ENCODE measurements around the gene TBL1XR1.
"Not testable (repeated sequence)": the region's sequence is repeated elsewhere in the genome, so short reads cannot be mapped to it uniquely, and the experiment has no call there.

TBL1XR1 gene

GRCh38 chr3:177139220-177139619, 58.1 kb downstream of the TBL1XR1 start:
- not testable (repeated sequence) for DNase-seq

GRCh38 chr3:177137774-177138705, 59.2 kb downstream of the TBL1XR1 start:
- DNase-seq, result no peak

GRCh38 chr3:177136741-177137140, 60.5 kb downstream of the TBL1XR1 start:
- DNase-seq, result no peak

GRCh38 chr3:177135841-177136492, 61.3 kb downstream of the TBL1XR1 start:
- no peak for DNase-seq

GRCh38 chr3:177134816-177135210, 62.5 kb downstream of the TBL1XR1 start:
- DNase-seq, result no peak

- peak in 1 of 3 experiments; percentile 9 for DNase-seq
These were observed 63.1 kb downstream of the TBL1XR1 start for GRCh38 chr3:177133860-177134815.

- peak in 2 of 3 experiments; percentile 35 to 67 for DNase-seq
These were observed 65.2 kb downstream of the TBL1XR1 start for GRCh38 chr3:177131927-177132636.

- no peak for DNase-seq
These were observed 70.3 kb downstream of the TBL1XR1 start for GRCh38 chr3:177127008-177127407.

GRCh38 chr3:177126015-177126773, 71.1 kb downstream of the TBL1XR1 start:
- DNase-seq, result no peak

- no peak for DNase-seq
These were observed 72.4 kb downstream of the TBL1XR1 start for GRCh38 chr3:177124882-177125281.

GRCh38 chr3:177123822-177124221, 73.5 kb downstream of the TBL1XR1 start:
- no peak for DNase-seq

- no peak for DNase-seq
These were observed 75.0 kb downstream of the TBL1XR1 start for GRCh38 chr3:177122183-177122856.

- DNase-seq, result no peak
These were observed 77.5 kb downstream of the TBL1XR1 start for GRCh38 chr3:177119829-177120228.

GRCh38 chr3:177114253-177114652, 83.0 kb downstream of the TBL1XR1 start:
- DNase-seq, result no peak

- DNase-seq, result no peak
These were observed 85.7 kb downstream of the TBL1XR1 start for GRCh38 chr3:177111541-177111949.

- no peak for DNase-seq
These were observed 86.4 kb downstream of the TBL1XR1 start for GRCh38 chr3:177110895-177111294.

- DNase-seq, result no peak
These were observed 86.9 kb downstream of the TBL1XR1 start for GRCh38 chr3:177110386-177110785.

GRCh38 chr3:177109688-177110330, 87.5 kb downstream of the TBL1XR1 start:
- no peak for DNase-seq

GRCh38 chr3:177108648-177109047, 88.6 kb downstream of the TBL1XR1 start:
- no peak for DNase-seq
